CD4-positive, alpha-beta memory T cell (primary cell): Measurements from ENCODE around the gene NLGN3. TPM values are rescaled to one million over a fixed set of nuclear protein-coding genes. Genes with fewer than 3 reads are reported as not detected.

ENCODE experiments used
- CTCF ChIA-PET: fragments of 350-600 bp; sonication (Branson Sonifier 250); formaldehyde crosslinking; loops from one replicate; lab custom pipeline; 2021; ENCODE audit warnings: inconsistent platforms; ENCODE audit not compliant: partially characterized antibody; lab: Charles Lee
- POLR2A ChIA-PET: fragments of 350-600 bp; sonication (Branson Sonifier 250); formaldehyde crosslinking; loops from one replicate; lab custom pipeline; 2021; ENCODE audit not compliant: partially characterized antibody; lab: Charles Lee
- DNase-seq, 5 donors: peaks; one replicate each; pipeline versions ENCODE4 v3.0.0 to v3.0.0-alpha.2; 2020 to 2022; ENCODE audit warnings: mixed read lengths in 1 of 5
- H3K27ac ChIP-seq: one replicate; pipeline ENCODE4 v1.7.0; 2013; ENCODE audit warnings: low read depth, low read length
- H3K27me3 ChIP-seq: 2 replicates; pipeline ENCODE4 v1.7.0; 2013; ENCODE audit warnings: mild to moderate bottlenecking, low read length, moderate library complexity; ENCODE audit not compliant: insufficient read depth
- H3K36me3 ChIP-seq: 2 replicates; pipeline ENCODE4 v1.7.0; 2013; ENCODE audit warnings: mild to moderate bottlenecking, low read length, moderate library complexity; ENCODE audit not compliant: insufficient read depth
- H3K4me1 ChIP-seq: 2 replicates; pipeline ENCODE4 v1.7.0; 2013; ENCODE audit warnings: mild to moderate bottlenecking, low read length, moderate library complexity; ENCODE audit not compliant: insufficient read depth
- H3K4me3 ChIP-seq, 2 donors: one replicate each; pipeline ENCODE4 v1.7.0; 2013; ENCODE audit warnings: low read length in 2 of 2, mild to moderate bottlenecking in 1 of 2
- H3K9me3 ChIP-seq, 2 donors: one replicate each; pipeline ENCODE4 v1.7.0; 2013; ENCODE audit warnings: low read length in 2 of 2, control low read depth in 1 of 2; ENCODE audit not compliant: control insufficient read depth in 1 of 2
- H3K27ac Mint-ChIP-seq, 7 donors: one replicate each; pipeline ENCODE4 v1.8.0; 2020 to 2021; ENCODE audit warnings: mixed read lengths in 7 of 7, mild to moderate bottlenecking in 6 of 7, inconsistent platforms in 3 of 7, moderate library complexity in 3 of 7
- H3K27me3 Mint-ChIP-seq, 2 donors: one replicate each; pipeline ENCODE4 v1.8.0; 2020 to 2021; ENCODE audit warnings: mixed read lengths in 2 of 2
- H3K36me3 Mint-ChIP-seq, 2 donors: one replicate each; pipeline ENCODE4 v1.8.0; 2020 to 2021; ENCODE audit warnings: mixed read lengths in 2 of 2, inconsistent platforms in 1 of 2, mild to moderate bottlenecking in 1 of 2
- H3K4me1 Mint-ChIP-seq, 4 donors: one replicate each; pipeline ENCODE4 v1.8.0; 2020 to 2021; ENCODE audit warnings: mixed read lengths in 4 of 4, mild to moderate bottlenecking in 1 of 4
- H3K4me3 Mint-ChIP-seq, 8 donors: one replicate each; pipeline ENCODE4 v1.8.0; 2020 to 2021; ENCODE audit warnings: mixed read lengths in 8 of 8, mild to moderate bottlenecking in 7 of 8, moderate library complexity in 6 of 8, inconsistent platforms in 3 of 8
- H3K9me3 Mint-ChIP-seq, 8 donors: one replicate each; pipeline ENCODE4 v1.8.0; 2020 to 2021; ENCODE audit warnings: mixed read lengths in 8 of 8, mild to moderate bottlenecking in 5 of 8, inconsistent platforms in 3 of 8, moderate library complexity in 1 of 8
- intact Hi-C: fragments of 100-400 bp; cut with micrococcal nuclease; formaldehyde crosslinking; loops from one replicate; pipeline ENCODE4 v1.15.1; 2023
- polyA plus RNA-seq, 2 donors: library from polyadenylated mRNA; unstranded; fragments of 300-500 nt; fragmentation: Illumina TruSeq; gene quantifications; one replicate each; pipeline ENCODE4 v1.2.3, GENCODE V29; 2021
- total RNA-seq, 2 experiments: library from RNA; stranded (reverse); gene quantifications; one replicate each; pipeline ENCODE4 v1.2.3, GENCODE V29; 2021

NLGN3 gene
- total and polyA plus RNA-seq, 4 experiments from 2014 or later = 0.21 to 2.3 (median 1.2) TPM

GRCh38 chrX:71098951-71099506 is 45.6 kb upstream of the NLGN3 start:
- peaks cover 68% of the 10 kb centered on the region for H3K4me1 ChIP-seq
- H3K4me3 ChIP-seq = no peak overlapping the region
- peaks cover 0 to 4% of the 10 kb centered on the region in 2 donors for H3K36me3 Mint-ChIP-seq
- peak overlapping the region; percentile 46 for H3K27ac ChIP-seq
- ChIA-PET CTCF (interaction anchor here (1.0 to 4.7 kb wide), 6 partner anchors 13 to 80 kb away, joined by 4 to 75 read pairs (median 16); partner anchors contain the start of genes IL2RG and MED12), POLR2A (interaction anchor here (1.1 to 5.3 kb wide), 5 partner anchors 14 to 83 kb away, joined by 3 to 141 read pairs (median 47); partner anchors contain the start of genes IL2RG and MED12)
- peaks cover 39 to 79% (median 67%) of the 10 kb centered on the region in 4 donors for H3K4me1 Mint-ChIP-seq
- H3K9me3 Mint-ChIP-seq = no peaks in the 10 kb centered on the region
- DNase-seq = no peak
- no peaks in the 10 kb centered on the region for H3K9me3 ChIP-seq
- no peaks in the 10 kb centered on the region for H3K36me3 ChIP-seq
- H3K27me3 ChIP-seq = no peaks in the 10 kb centered on the region
- H3K4me3 Mint-ChIP-seq = peak overlapping the region in 4 of 8 donors; percentile 9 to 69 (median 19)
- intact Hi-C loops = loop anchor here (1.0 kb wide), 4 partner anchors 12 to 80 kb away; partner anchors contain the start of genes IL2RG and MED12
- peak overlapping the region in 5 of 7 donors; percentile 56 to 91 (median 66) for H3K27ac Mint-ChIP-seq
- no peaks in the 10 kb centered on the region for H3K27me3 Mint-ChIP-seq

- DNase-seq = no peak
- Mint-ChIP-seq H3K4me1 (peaks cover 46 to 86% (median 74%) of the 10 kb centered on the region in 4 donors), H3K4me3 (peak overlapping the region in 1 of 8 donors; percentile 53), H3K36me3 (peaks cover 0 to 4% of the 10 kb centered on the region in 2 donors), H3K27me3 (no peaks in the 10 kb centered on the region), H3K9me3 (no peaks in the 10 kb centered on the region), H3K27ac (peak overlapping the region in 6 of 7 donors; percentile 62 to 91 (median 72))
- Histone ChIP-seq H3K4me1 (peaks cover 75% of the 10 kb centered on the region), H3K36me3 (no peaks in the 10 kb centered on the region), H3K27ac (no peak overlapping the region), H3K27me3 (no peaks in the 10 kb centered on the region), H3K4me3 (no peak overlapping the region), H3K9me3 (no peaks in the 10 kb centered on the region)
- POLR2A ChIA-PET = interaction anchor here (1.1 to 5.3 kb wide), 5 partner anchors 13 to 82 kb away, joined by 3 to 141 read pairs (median 47); partner anchors contain the start of genes IL2RG and MED12
- intact Hi-C loops = no loop called here
- CTCF ChIA-PET = interaction anchor here (1.0 to 4.7 kb wide), 6 partner anchors 12 to 79 kb away, joined by 4 to 75 read pairs (median 16); partner anchors contain the start of genes IL2RG and MED12
These were observed 44.9 kb upstream of the NLGN3 start for GRCh38 chrX:71099736-71100135.

- intact Hi-C loops = no loop called here
- peak overlapping the region in 2 of 8 donors; percentile 2 to 49 for H3K4me3 Mint-ChIP-seq
- H3K27me3 Mint-ChIP-seq = no peaks in the 10 kb centered on the region
- peak overlapping the region; percentile 76 to 97 (median 91) for H3K27ac Mint-ChIP-seq
- H3K4me3 ChIP-seq = no peak overlapping the region
- DNase-seq = peak in 1 of 5 donors; percentile 28
- peaks cover 5 to 6% of the 10 kb centered on the region in 2 donors for H3K36me3 Mint-ChIP-seq
- ChIA-PET POLR2A (interaction anchor here (0.5 to 5.3 kb wide), 14 partner anchors 12 to 265 kb away, joined by 3 to 141 read pairs (median 4); partner anchors contain the start of genes IL2RG, MED12, SNX12 and TAF1), CTCF (interaction anchor here (2.4 to 4.7 kb wide), 5 partner anchors 11 to 77 kb away, joined by 10 to 75 read pairs (median 18); partner anchors contain the start of genes IL2RG and MED12)
- no peaks in the 10 kb centered on the region for H3K27me3 ChIP-seq
- H3K36me3 ChIP-seq = no peaks in the 10 kb centered on the region
- H3K4me1 Mint-ChIP-seq = peaks cover 48 to 89% (median 72%) of the 10 kb centered on the region in 4 donors
- H3K9me3 Mint-ChIP-seq = no peaks in the 10 kb centered on the region
- H3K9me3 ChIP-seq = no peaks in the 10 kb centered on the region
- H3K27ac ChIP-seq = no peak overlapping the region
- peaks cover 79% of the 10 kb centered on the region for H3K4me1 ChIP-seq
These were observed 43.8 kb upstream of the NLGN3 start for GRCh38 chrX:71100581-71101505.

- Mint-ChIP-seq H3K36me3 (peaks cover 17% of the 10 kb centered on the region in 2 donors), H3K27me3 (no peaks in the 10 kb centered on the region), H3K9me3 (no peaks in the 10 kb centered on the region), H3K4me3 (peak overlapping the region in 5 of 8 donors; percentile 41 to 88 (median 61)), H3K27ac (peak overlapping the region; percentile 91 to 97 (median 94)), H3K4me1 (peaks cover 58 to 92% (median 79%) of the 10 kb centered on the region in 4 donors)
- POLR2A ChIA-PET = interaction anchor here (0.9 to 5.3 kb wide), 12 partner anchors 10 to 263 kb away, joined by 3 to 141 read pairs (median 6); partner anchors contain the start of genes IL2RG, MED12, TAF1 and ZMYM3
- intact Hi-C loops = no loop called here
- Histone ChIP-seq H3K4me1 (peaks cover 89% of the 10 kb centered on the region), H3K36me3 (no peaks in the 10 kb centered on the region), H3K27ac (peak overlapping the region; percentile 66), H3K9me3 (no peaks in the 10 kb centered on the region), H3K27me3 (no peaks in the 10 kb centered on the region), H3K4me3 (no peak overlapping the region)
- CTCF ChIA-PET = interaction anchor here (1.2 to 4.7 kb wide), 4 partner anchors 10 to 76 kb away, joined by 4 to 75 read pairs (median 14); partner anchors contain the start of genes IL2RG and MED12
- no peak for DNase-seq
These were observed 42.3 kb upstream of the NLGN3 start for GRCh38 chrX:71102292-71102691.

- Histone ChIP-seq H3K27me3 (no peaks in the 10 kb centered on the region), H3K36me3 (peaks cover 4% of the 10 kb centered on the region), H3K9me3 (no peaks in the 10 kb centered on the region), H3K27ac (peak overlapping the region; percentile 66), H3K4me1 (peaks cover 90% of the 10 kb centered on the region), H3K4me3 (peak overlapping the region; percentile 11 to 37)
- Mint-ChIP-seq H3K27me3 (no peaks in the 10 kb centered on the region), H3K36me3 (peaks cover 27 to 28% of the 10 kb centered on the region in 2 donors), H3K4me1 (peaks cover 57 to 92% (median 82%) of the 10 kb centered on the region in 4 donors), H3K4me3 (peak overlapping the region; percentile 79 to 90 (median 84)), H3K9me3 (no peaks in the 10 kb centered on the region), H3K27ac (peak overlapping the region; percentile 91 to 97 (median 95))
- CTCF ChIA-PET = interaction anchor here (0.8 to 4.7 kb wide), 4 partner anchors 8 to 27 kb away, joined by 3 to 75 read pairs (median 11); partner anchors contain the start of genes IL2RG and MED12
- peak; percentile 58 to 71 (median 62) for DNase-seq
- intact Hi-C loops = loop anchor here (1.0 kb wide), 2 partner anchors 8 to 26 kb away; partner anchors contain the start of gene IL2RG
- POLR2A ChIA-PET = interaction anchor here (0.8 to 5.3 kb wide), 10 partner anchors 9 to 262 kb away, joined by 3 to 141 read pairs (median 6); partner anchors contain the start of genes IL2RG, MED12 and TAF1
These were observed 41.3 kb upstream of the NLGN3 start for GRCh38 chrX:71103110-71103983.
